ENCODE measurements around the gene CASQ1.

CASQ1 gene

GRCh38 chr1:160178731-160179130 lies 11.6 kb upstream of the CASQ1 start:
- H3K9me3 ChIP-seq (ENCODE audit: insufficient read depth, low read length), result no peaks in the 10 kb centered on the region
- H2AFZ ChIP-seq (ENCODE audit: low read depth, low read length, severe bottlenecking), result no peak overlapping the region
- no peaks in the 10 kb centered on the region for H3K27me3 ChIP-seq (ENCODE audit: low read length)
- H3K36me3 ChIP-seq (ENCODE audit: low read length), result no peaks in the 10 kb centered on the region
- no peak overlapping the region for H3K4me3 ChIP-seq (ENCODE audit: insufficient read depth, low read length, poor library complexity, severe bottlenecking)
- H3K79me2 ChIP-seq (ENCODE audit: insufficient read depth, low read length), result no peaks in the 10 kb centered on the region
- H3K9ac ChIP-seq (ENCODE audit: low read length), result no peak overlapping the region
- TF ChIP-seq CTCF (IDR thresholded peaks at IDR 0.05; ENCODE audit: insufficient read depth, low read length, poor library complexity, severe bottlenecking), result no peak
- no peak for TF ChIP-seq EZH2phosphoT487 (conservative IDR thresholded peaks at IDR 0.05; ENCODE audit: low read length)
- H3K4me2 ChIP-seq (ENCODE audit: low read depth, low read length, poor library complexity, severe bottlenecking), result no peak overlapping the region
- no peaks in the 10 kb centered on the region for H3K9me2 ChIP-seq (replicated peaks; ENCODE audit: insufficient read depth, low read length)
- no peaks in the 10 kb centered on the region for H4K20me1 ChIP-seq (ENCODE audit: low read depth, low read length)
- no peak overlapping the region for H3K27ac ChIP-seq (ENCODE audit: low read depth, low read length)
- no peaks in the 10 kb centered on the region for H3F3A ChIP-seq (ENCODE audit: insufficient read depth)

- H4K20me1 ChIP-seq (ENCODE audit: low read depth, low read length), result no peaks in the 10 kb centered on the region
- no peak overlapping the region for H2AFZ ChIP-seq (ENCODE audit: low read depth, low read length, severe bottlenecking)
- no peaks in the 10 kb centered on the region for H3K79me2 ChIP-seq (ENCODE audit: insufficient read depth, low read length)
- H3K4me3 ChIP-seq (ENCODE audit: insufficient read depth, low read length, poor library complexity, severe bottlenecking), result no peak overlapping the region
- no peaks in the 10 kb centered on the region for H3K9me2 ChIP-seq (replicated peaks; ENCODE audit: insufficient read depth, low read length)
- no peak overlapping the region for H3K27ac ChIP-seq (ENCODE audit: low read depth, low read length)
- no peaks in the 10 kb centered on the region for H3F3A ChIP-seq (ENCODE audit: insufficient read depth)
- TF ChIP-seq CTCF (IDR thresholded peaks at IDR 0.05; ENCODE audit: insufficient read depth, low read length, poor library complexity, severe bottlenecking) (no peak), EZH2phosphoT487 (conservative IDR thresholded peaks at IDR 0.05; ENCODE audit: low read length) (no peak)
- H3K27me3 ChIP-seq (ENCODE audit: low read length), result no peaks in the 10 kb centered on the region
- no peak overlapping the region for H3K9ac ChIP-seq (ENCODE audit: low read length)
- no peak overlapping the region for H3K4me2 ChIP-seq (ENCODE audit: low read depth, low read length, poor library complexity, severe bottlenecking)
- H3K9me3 ChIP-seq (ENCODE audit: insufficient read depth, low read length), result no peaks in the 10 kb centered on the region
- no peaks in the 10 kb centered on the region for H3K36me3 ChIP-seq (ENCODE audit: low read length)
Observed at GRCh38 chr1:160179336-160179735, 11.0 kb upstream of the CASQ1 start.

GRCh38 chr1:160186246-160186645 lies 4.1 kb upstream of the CASQ1 start:
- no peak overlapping the region for H3K9ac ChIP-seq (ENCODE audit: low read length)
- no peaks in the 10 kb centered on the region for H3K9me2 ChIP-seq (replicated peaks; ENCODE audit: insufficient read depth, low read length)
- H3K27me3 ChIP-seq (ENCODE audit: low read length), result no peaks in the 10 kb centered on the region
- H3K79me2 ChIP-seq (ENCODE audit: insufficient read depth, low read length), result no peaks in the 10 kb centered on the region
- H4K20me1 ChIP-seq (ENCODE audit: low read depth, low read length), result no peaks in the 10 kb centered on the region
- no peaks in the 10 kb centered on the region for H3K9me3 ChIP-seq (ENCODE audit: insufficient read depth, low read length)
- H3F3A ChIP-seq (ENCODE audit: insufficient read depth), result no peaks in the 10 kb centered on the region
- no peak overlapping the region for H3K4me2 ChIP-seq (ENCODE audit: low read depth, low read length, poor library complexity, severe bottlenecking)
- no peak for TF ChIP-seq CTCF (IDR thresholded peaks at IDR 0.05; ENCODE audit: insufficient read depth, low read length, poor library complexity, severe bottlenecking)
- no peak overlapping the region for H3K4me3 ChIP-seq (ENCODE audit: insufficient read depth, low read length, poor library complexity, severe bottlenecking)
- no peak overlapping the region for H3K27ac ChIP-seq (ENCODE audit: low read depth, low read length)
- H2AFZ ChIP-seq (ENCODE audit: low read depth, low read length, severe bottlenecking), result no peak overlapping the region
- no peaks in the 10 kb centered on the region for H3K36me3 ChIP-seq (ENCODE audit: low read length)

- Histone ChIP-seq H3K4me3 (ENCODE audit: insufficient read depth, low read length, poor library complexity, severe bottlenecking) (no peak overlapping the region), H3K79me2 (ENCODE audit: insufficient read depth, low read length) (no peaks in the 10 kb centered on the region), H3F3A (ENCODE audit: insufficient read depth) (no peaks in the 10 kb centered on the region), H4K20me1 (ENCODE audit: low read depth, low read length) (no peaks in the 10 kb centered on the region), H3K27ac (ENCODE audit: low read depth, low read length) (no peak overlapping the region), H3K9ac (ENCODE audit: low read length) (no peak overlapping the region), H2AFZ (ENCODE audit: low read depth, low read length, severe bottlenecking) (no peak overlapping the region), H3K9me3 (ENCODE audit: insufficient read depth, low read length) (no peaks in the 10 kb centered on the region), H3K4me2 (ENCODE audit: low read depth, low read length, poor library complexity, severe bottlenecking) (no peak overlapping the region), H3K27me3 (ENCODE audit: low read length) (no peaks in the 10 kb centered on the region), H3K9me2 (replicated peaks; ENCODE audit: insufficient read depth, low read length) (no peaks in the 10 kb centered on the region), H3K36me3 (ENCODE audit: low read length) (no peaks in the 10 kb centered on the region)
- no peak for TF ChIP-seq CTCF (IDR thresholded peaks at IDR 0.05; ENCODE audit: insufficient read depth, low read length, poor library complexity, severe bottlenecking)
- no peak for TF ChIP-seq EZH2phosphoT487 (conservative IDR thresholded peaks at IDR 0.05; ENCODE audit: low read length)
Observed at GRCh38 chr1:160186729-160187128, 3.6 kb upstream of the CASQ1 start.
